IMR-90 (cell line): ENCODE measurements around the gene EHD4. TPM values are rescaled to one million over a fixed set of nuclear protein-coding genes. Genes with fewer than 3 reads are reported as not detected.

ENCODE experiments used
- ATAC-seq: fragments of 200-7000 bp; cut with Tn5 transposase; 2 replicates; pipeline ENCODE4 v1.9.1; 2020; ENCODE audit warnings: low read depth, mild to moderate bottlenecking, moderate library complexity
- BruUV-seq: library from RNA; stranded (reverse); fragments of 400-500 nt; replicated peaks from 2 replicates; lab custom pipeline; 2021; lab: Mats Ljungman, UMichigan
- CTCF ChIA-PET: fragments of 300-600 bp; formaldehyde crosslinking; extraction: SDS; loops from one replicate; lab custom pipeline; 2021; ENCODE audit warnings: antibody characterized with exemption; lab: Yijun Ruan, JAX
- POLR2A ChIA-PET: fragments of 300-600 bp; sonication (Branson Sonifier 250); formaldehyde crosslinking; loops from one replicate; lab custom pipeline; 2022; ENCODE audit warnings: antibody characterized with exemption; ENCODE audit not compliant: unreplicated experiment; lab: Charles Lee
- DNase-seq: peaks from one replicate; pipeline ENCODE4 v3.0.0; 2013
- H2AFZ ChIP-seq: replicated peaks from 2 replicates; pipeline ENCODE3; 2013; ENCODE audit warnings: low read length, mild to moderate bottlenecking; ENCODE audit not compliant: poor library complexity
- H2AK5ac ChIP-seq: 2 replicates; pipeline ENCODE4 v1.6.1; 2013; ENCODE audit warnings: low read depth, low read length, inconsistent platforms
- H2AK9ac ChIP-seq: replicated peaks from 2 replicates; pipeline ENCODE3; 2013; ENCODE audit warnings: mild to moderate bottlenecking, low read depth, low read length, moderate library complexity; ENCODE audit not compliant: poor library complexity
- H2BK120ac ChIP-seq: 2 replicates; pipeline ENCODE4 v1.6.1; 2013; ENCODE audit warnings: low read depth, low read length, inconsistent platforms
- H2BK15ac ChIP-seq: 3 replicates; pipeline ENCODE4 v1.6.1; 2013; ENCODE audit warnings: low read depth, low read length, inconsistent platforms
- H2BK20ac ChIP-seq: 2 replicates; pipeline ENCODE4 v1.6.1; 2013; ENCODE audit warnings: low read depth, mild to moderate bottlenecking, inconsistent platforms, low read length, moderate library complexity
- H2BK5ac ChIP-seq: 2 replicates; pipeline ENCODE4 v1.6.1; 2013; ENCODE audit warnings: mild to moderate bottlenecking, low read depth, low read length, inconsistent platforms; ENCODE audit not compliant: poor library complexity, severe bottlenecking
- H3K14ac ChIP-seq: replicated peaks from 2 replicates; pipeline ENCODE4 v1.6.1; 2013; ENCODE audit warnings: low read depth, low read length, inconsistent platforms
- H3K18ac ChIP-seq: 2 replicates; pipeline ENCODE4 v1.6.1; 2013; ENCODE audit warnings: low read depth, low read length, control low read depth
- H3K23ac ChIP-seq: 2 replicates; pipeline ENCODE4 v1.6.1; 2013; ENCODE audit warnings: low read depth, low read length, inconsistent platforms
- H3K27ac ChIP-seq: 2 replicates; pipeline ENCODE4 v1.5.1; 2013; ENCODE audit warnings: mild to moderate bottlenecking, control low read depth, low read length; ENCODE audit not compliant: insufficient read depth
- H3K27me3 ChIP-seq: 2 replicates; pipeline ENCODE4 v1.6.1; 2013; ENCODE audit warnings: low read length; ENCODE audit not compliant: control insufficient read depth, insufficient read depth
- H3K36me3 ChIP-seq: 2 replicates; pipeline ENCODE4 v1.6.1; 2013; ENCODE audit warnings: low read length, mixed read lengths; ENCODE audit not compliant: control insufficient read depth, insufficient read depth
- H3K4ac ChIP-seq: 2 replicates; pipeline ENCODE4 v1.6.1; 2013; ENCODE audit warnings: low read depth, low read length, inconsistent platforms
- H3K4me1 ChIP-seq: 2 replicates; pipeline ENCODE4 v1.6.1; 2013; ENCODE audit warnings: low read length, mixed read lengths; ENCODE audit not compliant: control insufficient read depth, insufficient read depth
- H3K4me2 ChIP-seq: 2 replicates; pipeline ENCODE4 v1.6.1; 2013; ENCODE audit warnings: low read depth, mild to moderate bottlenecking, control low read depth, low read length, moderate library complexity
- H3K4me3 ChIP-seq: 2 replicates; pipeline ENCODE4 v1.5.1; 2013; ENCODE audit warnings: low read depth, mild to moderate bottlenecking, control low read depth, low read length, moderate library complexity; ENCODE audit not compliant: insufficient read depth
- H3K56ac ChIP-seq: 2 replicates; pipeline ENCODE4 v1.6.1; 2013; ENCODE audit warnings: low read length, inconsistent platforms; ENCODE audit not compliant: insufficient read depth; ENCODE audit errors: extremely low read depth
- H3K79me1 ChIP-seq, 2 experiments: 2 replicates each; pipeline ENCODE4 v1.6.1; 2013; ENCODE audit warnings: low read length in 2 of 2, inconsistent platforms in 1 of 2, low read depth in 1 of 2
- H3K9ac ChIP-seq: 2 replicates; pipeline ENCODE4 v1.6.1; 2013; ENCODE audit warnings: low read depth, low read length, control low read depth
- H3K9me1 ChIP-seq: 2 replicates; pipeline ENCODE4 v1.6.1; 2013; ENCODE audit warnings: low read length, inconsistent platforms; ENCODE audit not compliant: insufficient read depth
- H3K9me3 ChIP-seq: 2 replicates; pipeline ENCODE4 v1.6.1; 2013; ENCODE audit warnings: low read length; ENCODE audit not compliant: control insufficient read depth, insufficient read depth
- H4K20me1 ChIP-seq: 2 replicates; pipeline ENCODE4 v1.6.1; 2013; ENCODE audit warnings: low read length, inconsistent platforms; ENCODE audit not compliant: insufficient read depth
- H4K5ac ChIP-seq: 2 replicates; pipeline ENCODE4 v1.6.1; 2013; ENCODE audit warnings: mild to moderate bottlenecking, low read depth, low read length, control low read depth
- H4K8ac ChIP-seq, 2 experiments: 2 replicates each; pipeline ENCODE4 v1.6.1; 2013; ENCODE audit warnings: low read depth in 2 of 2, low read length in 2 of 2, control low read depth in 1 of 2, inconsistent platforms in 1 of 2
- H4K91ac ChIP-seq: 2 replicates; pipeline ENCODE4 v1.6.1; 2013; ENCODE audit warnings: low read depth, low read length, inconsistent platforms; ENCODE audit not compliant: insufficient read depth
- MAFK ChIP-seq: IDR thresholded peaks from 2 replicates; pipeline ENCODE4 v1.6.1; 2012; ENCODE audit warnings: low read depth, low read length, improper control_type of control experiment
- MAZ ChIP-seq: IDR thresholded peaks from 2 replicates; pipeline ENCODE4 v1.6.1; 2012; ENCODE audit warnings: low read depth, mild to moderate bottlenecking, low read length, improper control_type of control experiment, moderate library complexity, borderline replicate concordance
- NFE2L2 ChIP-seq: fragments of 150-350 bp; IDR thresholded peaks from 2 replicates; pipeline ENCODE4 v1.6.1; 2016; ENCODE audit warnings: low read depth, mild to moderate bottlenecking, low read length
- RAD21 ChIP-seq: IDR thresholded peaks from 2 replicates; pipeline ENCODE4 v1.6.1; 2012; ENCODE audit warnings: low read length, improper control_type of control experiment
- RCOR1 ChIP-seq: IDR thresholded peaks from 2 replicates; pipeline ENCODE4 v1.6.1; 2012; ENCODE audit warnings: mild to moderate bottlenecking, low read length, improper control_type of control experiment; ENCODE audit not compliant: insufficient replicate concordance
- RFX5 ChIP-seq: IDR thresholded peaks from 2 replicates; pipeline ENCODE4 v1.8.0; 2012; ENCODE audit warnings: low read depth, mild to moderate bottlenecking, low read length, moderate library complexity
- WGBS, 2 experiments: methylation state at CpG; one replicate each; pipeline versions ENCODE4 v1.1.5 to v1.1.7; 2013; ENCODE audit warnings: missing lambda C conversion rate in 2 of 2; ENCODE audit not compliant: insufficient read length in 1 of 2; ENCODE audit errors: extremely low coverage in 2 of 2; 5-methylcytosine and 5-hydroxymethylcytosine counted together
- dilution Hi-C: fragments of 300-500 bp; cut with HindIII; formaldehyde crosslinking; loops from one replicate; pipeline ENCODE4 v1.14.3; 2018; ENCODE audit warnings: low sequenced_read_pairs; ENCODE audit not compliant: unreplicated experiment
- in situ Hi-C: fragments of 300-500 bp; cut with MboI; formaldehyde crosslinking; loops from 3 replicates; pipeline ENCODE4 v1.14.3; 2019; ENCODE audit warnings: low sequenced_read_pairs, inconsistent platforms, mixed read lengths
- intact Hi-C: fragments of 100-400 bp; cut with micrococcal nuclease; formaldehyde crosslinking; loops from 2 replicates; pipeline ENCODE4 v1.10.0; 2022
- polyA plus RNA-seq, 3 experiments: library from polyadenylated mRNA; depleted of rRNA; stranded (reverse); fragments of >200 nt; gene quantifications; 2 replicates each; pipeline ENCODE4 v1.2.3, GENCODE V29; 2012; ENCODE audit warnings: low replicate concordance in 1 of 3
- total RNA-seq: library from RNA; depleted of rRNA; stranded (reverse); fragments of >200 nt; gene quantifications from 2 replicates; pipeline ENCODE4 v1.2.3, GENCODE V29; 2012
- TF ChIP-seq, protein P1 (sequence below): conservative IDR thresholded peaks from 2 replicates; pipeline ENCODE4 v1.5.1; 2012; ENCODE audit warnings: mild to moderate bottlenecking, low read depth, low read length, improper control_type of control experiment

Gene EHD4
- total and polyA plus RNA-seq, 2 of the 4 experiments (the other 2 are of a cell fraction) = 21.0 to 29.0 TPM

DNA sequence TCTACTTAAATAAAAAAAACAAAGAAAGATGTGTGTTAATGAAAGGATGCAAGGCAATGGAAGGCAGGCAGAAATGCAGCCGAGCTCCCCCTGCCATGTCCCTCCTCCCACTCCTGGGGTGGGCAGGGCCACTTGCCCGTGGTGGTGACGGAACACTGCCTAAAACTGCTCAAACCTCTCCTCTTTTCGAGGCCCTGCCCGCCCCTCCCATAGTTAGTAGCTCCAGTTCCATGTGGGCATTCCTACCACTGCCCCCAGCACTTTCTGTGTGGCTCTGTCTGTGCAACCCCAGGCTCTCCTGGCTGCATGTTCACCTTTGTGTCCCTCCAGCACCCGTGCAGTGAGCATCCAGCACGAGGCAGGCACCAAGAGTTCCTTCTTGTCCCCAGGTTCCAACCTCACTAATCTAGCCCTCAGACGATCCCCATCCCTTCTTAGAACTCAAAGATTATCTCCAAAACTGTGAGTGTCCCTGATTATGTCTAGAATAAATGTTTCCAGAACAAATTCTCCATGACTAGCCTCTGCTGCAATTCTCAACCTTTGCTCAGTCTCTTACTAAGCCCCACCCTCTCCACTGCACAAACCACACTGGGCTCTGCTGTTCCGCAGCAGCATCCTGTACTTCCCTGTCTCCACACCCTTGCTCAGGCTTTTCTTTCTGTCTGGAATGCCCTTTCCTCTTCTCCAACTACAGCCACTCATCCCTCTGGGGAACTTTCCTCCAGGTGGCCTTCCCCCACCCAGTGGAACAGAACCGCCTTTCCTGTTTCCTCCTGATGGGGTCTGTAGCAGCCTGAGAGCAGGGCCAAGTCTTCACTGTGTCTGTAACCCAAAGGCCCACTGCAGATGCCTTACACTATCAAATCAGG is 45.9 kb downstream of the EHD4 start (continued):
- TF ChIP-seq NFE2L2 = no peak
- TF ChIP-seq RCOR1 = no peak

DNA sequence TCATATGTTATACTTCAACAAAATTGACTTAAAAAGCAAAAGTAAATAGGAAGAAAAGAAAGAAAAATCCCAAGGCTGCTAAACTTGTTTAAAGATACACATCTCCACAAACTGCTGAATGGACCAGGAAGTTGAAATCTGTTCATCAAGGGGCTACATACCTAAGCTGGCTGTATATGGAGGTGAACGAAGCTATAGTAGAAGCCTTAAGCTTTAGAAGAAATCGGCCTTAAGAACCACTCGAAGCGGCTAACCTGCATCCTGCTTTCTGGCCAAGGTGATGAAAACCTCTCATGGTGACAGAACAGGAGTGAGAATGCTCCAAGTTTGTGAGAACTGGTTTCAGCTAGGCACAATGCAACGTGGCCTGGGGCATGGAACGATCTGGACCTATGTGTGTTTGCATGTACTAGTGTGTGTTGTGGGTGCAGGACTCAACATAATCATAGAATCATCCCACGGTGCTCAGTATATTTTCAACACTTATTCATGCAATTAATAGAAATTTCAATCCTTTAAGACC is 47.2 kb downstream of the EHD4 start:
- no peak overlapping the region for H2BK120ac ChIP-seq
- peaks cover 30% of the 10 kb centered on the region for H3K4me1 ChIP-seq
- H2BK20ac ChIP-seq = no peak overlapping the region
- no peak overlapping the region for H3K9ac ChIP-seq
- H2AFZ ChIP-seq = no peak overlapping the region
- H3K56ac ChIP-seq = no peak overlapping the region
- TF ChIP-seq NFE2L2 (no peak), RFX5 (no peak), RAD21 (no peak), MAFK (no peak), MAZ (no peak)
- TF ChIP-seq, protein P1, sequence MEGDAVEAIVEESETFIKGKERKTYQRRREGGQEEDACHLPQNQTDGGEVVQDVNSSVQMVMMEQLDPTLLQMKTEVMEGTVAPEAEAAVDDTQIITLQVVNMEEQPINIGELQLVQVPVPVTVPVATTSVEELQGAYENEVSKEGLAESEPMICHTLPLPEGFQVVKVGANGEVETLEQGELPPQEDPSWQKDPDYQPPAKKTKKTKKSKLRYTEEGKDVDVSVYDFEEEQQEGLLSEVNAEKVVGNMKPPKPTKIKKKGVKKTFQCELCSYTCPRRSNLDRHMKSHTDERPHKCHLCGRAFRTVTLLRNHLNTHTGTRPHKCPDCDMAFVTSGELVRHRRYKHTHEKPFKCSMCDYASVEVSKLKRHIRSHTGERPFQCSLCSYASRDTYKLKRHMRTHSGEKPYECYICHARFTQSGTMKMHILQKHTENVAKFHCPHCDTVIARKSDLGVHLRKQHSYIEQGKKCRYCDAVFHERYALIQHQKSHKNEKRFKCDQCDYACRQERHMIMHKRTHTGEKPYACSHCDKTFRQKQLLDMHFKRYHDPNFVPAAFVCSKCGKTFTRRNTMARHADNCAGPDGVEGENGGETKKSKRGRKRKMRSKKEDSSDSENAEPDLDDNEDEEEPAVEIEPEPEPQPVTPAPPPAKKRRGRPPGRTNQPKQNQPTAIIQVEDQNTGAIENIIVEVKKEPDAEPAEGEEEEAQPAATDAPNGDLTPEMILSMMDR = no peak
- H3K4me2 ChIP-seq = no peak overlapping the region
- DNase-seq (no peak), ATAC-seq (no peak)
- no peak overlapping the region; the same call in 1 of the 2 replicates for H2AK5ac ChIP-seq
- H2BK5ac ChIP-seq = no peak overlapping the region
- peaks cover 22 to 78% of the 10 kb centered on the region in 2 experiments for H3K79me1 ChIP-seq
- no peak overlapping the region for H3K27ac ChIP-seq
- H3K27me3 ChIP-seq = no peaks in the 10 kb centered on the region
- H3K36me3 ChIP-seq = no peaks in the 10 kb centered on the region
- intact Hi-C loops = no loop called here
- H3K4me3 ChIP-seq = no peak overlapping the region
- H3K18ac ChIP-seq = no peak overlapping the region
- CTCF ChIA-PET = no interaction called here
- WGBS, 2 experiments = 100% methylated on average over 2 of the region's 7 CpGs; no CpG with 5 or more reads in 1 of the 2 experiments
- dilution Hi-C loops = no loop called here
- in situ Hi-C loops = no loop called here
- H3K23ac ChIP-seq = no peak overlapping the region
- H3K14ac ChIP-seq = no peak overlapping the region
- H4K20me1 ChIP-seq = peaks cover 17% of the 10 kb centered on the region
- H4K8ac ChIP-seq = no peak overlapping the region
- no peak overlapping the region for H4K5ac ChIP-seq
- H3K4ac ChIP-seq = 0 out of 2 replicates have a peak overlapping the region, but pooled peaks have one; percentile 31
- POLR2A ChIA-PET = no interaction called here
- no TSS peak for BruUV-seq
- no peaks in the 10 kb centered on the region for H3K9me3 ChIP-seq
- H2AK9ac ChIP-seq = no peak overlapping the region
- H4K91ac ChIP-seq = no peak overlapping the region
- peaks cover 31% of the 10 kb centered on the region for H3K9me1 ChIP-seq
- no peak overlapping the region for H2BK15ac ChIP-seq
